Astrocyte (in vitro differentiated cells and primary cell): ENCODE results near the gene CTCF. TPM values are rescaled to one million over a fixed set of nuclear protein-coding genes. Genes with fewer than 3 reads are reported as not detected.

ENCODE experiments used
- DNase-seq: peaks from one replicate; pipeline ENCODE4 v3.0.0-alpha.2; 2010; ENCODE audit warnings: low read depth
- FAIRE-seq: peaks from 2 replicates; lab custom pipeline; 2011; peaks lifted over from hg19 to GRCh38; lab: Jason Lieb, UNC
- H2AFZ ChIP-seq: 2 replicates; pipeline ENCODE4 v1.6.0; 2012; ENCODE audit warnings: low read depth, low read length, inconsistent platforms
- H3K27ac ChIP-seq: 2 replicates; pipeline ENCODE4 v1.5.1; 2011; ENCODE audit warnings: low read depth, low read length, inconsistent platforms
- H3K27me3 ChIP-seq: 2 replicates; pipeline ENCODE4 v1.6.0; 2011; ENCODE audit warnings: low read length, inconsistent platforms; ENCODE audit not compliant: insufficient read depth
- H3K36me3 ChIP-seq: 2 replicates; pipeline ENCODE4 v1.5.1; 2011; ENCODE audit warnings: low read length, inconsistent platforms; ENCODE audit not compliant: insufficient read depth
- H3K4me1 ChIP-seq: 2 replicates; pipeline ENCODE4 v1.5.1; 2011; ENCODE audit warnings: low read length, inconsistent platforms; ENCODE audit not compliant: insufficient read depth
- H3K4me2 ChIP-seq: 2 replicates; pipeline ENCODE4 v1.6.0; 2012; ENCODE audit warnings: low read length, inconsistent platforms
- H3K4me3 ChIP-seq: 2 replicates; pipeline ENCODE4 v1.5.1; 2011; ENCODE audit warnings: low read depth, mild to moderate bottlenecking, low read length, inconsistent platforms; ENCODE audit not compliant: insufficient read depth
- H3K79me2 ChIP-seq: 2 replicates; pipeline ENCODE4 v1.6.0; 2012; ENCODE audit warnings: mild to moderate bottlenecking, low read length, inconsistent platforms; ENCODE audit not compliant: insufficient read depth
- H3K9ac ChIP-seq: 2 replicates; pipeline ENCODE4 v1.6.0; 2012; ENCODE audit warnings: mild to moderate bottlenecking, low read length, inconsistent platforms
- H3K9me3 ChIP-seq: 2 replicates; pipeline ENCODE4 v1.5.1; 2012; ENCODE audit warnings: low read depth, mild to moderate bottlenecking, low read length, inconsistent platforms; ENCODE audit not compliant: insufficient read depth
- H4K20me1 ChIP-seq: 2 replicates; pipeline ENCODE4 v1.6.0; 2012; ENCODE audit warnings: low read length, inconsistent platforms; ENCODE audit not compliant: insufficient read depth
- H3K27ac Mint-ChIP-seq: one replicate; pipeline ENCODE4 v1.8.0; 2021; ENCODE audit warnings: mild to moderate bottlenecking, mixed read lengths; ENCODE audit not compliant: unreplicated experiment
- H3K27me3 Mint-ChIP-seq: one replicate; pipeline ENCODE4 v1.8.0; 2021; ENCODE audit warnings: low read depth, mixed read lengths; ENCODE audit not compliant: unreplicated experiment
- H3K36me3 Mint-ChIP-seq: one replicate; pipeline ENCODE4 v1.8.0; 2021; ENCODE audit warnings: low read depth, mixed read lengths; ENCODE audit not compliant: unreplicated experiment
- H3K4me1 Mint-ChIP-seq: one replicate; pipeline ENCODE4 v1.8.0; 2021; ENCODE audit warnings: low read depth, mixed read lengths; ENCODE audit not compliant: unreplicated experiment
- H3K4me3 Mint-ChIP-seq: one replicate; pipeline ENCODE4 v1.8.0; 2021; ENCODE audit warnings: mild to moderate bottlenecking, moderate library complexity, mixed read lengths; ENCODE audit not compliant: unreplicated experiment
- H3K9me3 Mint-ChIP-seq: one replicate; pipeline ENCODE4 v1.8.0; 2021; ENCODE audit warnings: mild to moderate bottlenecking, mixed read lengths; ENCODE audit not compliant: unreplicated experiment
- CTCF ChIP-seq: IDR thresholded peaks from 2 replicates; pipeline ENCODE4 v1.5.1; 2011; ENCODE audit warnings: low read depth, mild to moderate bottlenecking, inconsistent platforms, low read length, moderate library complexity; ENCODE audit not compliant: insufficient read depth
- EZH2 ChIP-seq: IDR thresholded peaks from 2 replicates; pipeline ENCODE4 v1.6.1; 2012; ENCODE audit warnings: mild to moderate bottlenecking, low read length, inconsistent platforms; ENCODE audit not compliant: insufficient read depth
- total RNA-seq: library from RNA; stranded (reverse); gene quantifications from 2 replicates; pipeline ENCODE4 v1.2.1, GENCODE V29; 2021

CTCF gene
- total RNA-seq, 1 donor from 2014 or later: 26.8 TPM

- TF ChIP-seq EZH2: no peak
- no peak for TF ChIP-seq CTCF
- peaks cover 3% of the 10 kb centered on the region for H3K36me3 ChIP-seq
- no peak overlapping the region for H3K4me3 ChIP-seq
- peaks cover 2% of the 10 kb centered on the region for H3K36me3 Mint-ChIP-seq
- H3K4me1 Mint-ChIP-seq: peaks cover 14% of the 10 kb centered on the region
- no peaks in the 10 kb centered on the region for H3K27me3 ChIP-seq
- H3K9me3 ChIP-seq: no peaks in the 10 kb centered on the region
- H3K4me3 Mint-ChIP-seq: no peak overlapping the region
- no peak overlapping the region for H3K27ac ChIP-seq
- H3K4me2 ChIP-seq: no peak overlapping the region
- H4K20me1 ChIP-seq: peaks cover 5% of the 10 kb centered on the region
- H3K4me1 ChIP-seq: peaks cover 18% of the 10 kb centered on the region
- no peak overlapping the region for H3K9ac ChIP-seq
- H3K79me2 ChIP-seq: peaks cover 18% of the 10 kb centered on the region
- no peaks in the 10 kb centered on the region for H3K9me3 Mint-ChIP-seq
- H3K27ac Mint-ChIP-seq: no peak overlapping the region
- H3K27me3 Mint-ChIP-seq: no peaks in the 10 kb centered on the region
- FAIRE-seq: no peak
- no peak overlapping the region for H2AFZ ChIP-seq
- DNase-seq: no peak
These were observed 3.5 kb upstream of the CTCF start for GRCh38 chr16:67558859-67559258.

- Histone ChIP-seq H3K4me2 (peak overlapping the region; percentile 98), H3K4me3 (peak overlapping the region; percentile 81), H3K27me3 (no peaks in the 10 kb centered on the region), H2AFZ (peak overlapping the region; percentile 95), H3K4me1 (peaks cover 19% of the 10 kb centered on the region), H3K79me2 (peaks cover 38% of the 10 kb centered on the region), H3K9ac (peak overlapping the region; percentile 88), H3K27ac (no peak overlapping the region), H4K20me1 (peaks cover 26% of the 10 kb centered on the region), H3K36me3 (no peaks in the 10 kb centered on the region), H3K9me3 (no peaks in the 10 kb centered on the region)
- peak overlapping the region; percentile 84 for H3K4me3 Mint-ChIP-seq
- TF ChIP-seq EZH2: no peak
- TF ChIP-seq CTCF: no peak
- no peaks in the 10 kb centered on the region for H3K27me3 Mint-ChIP-seq
- no peak for DNase-seq
- no peak overlapping the region for H3K27ac Mint-ChIP-seq
- peaks cover 2% of the 10 kb centered on the region for H3K36me3 Mint-ChIP-seq
- FAIRE-seq: no peak
- H3K4me1 Mint-ChIP-seq: peaks cover 15% of the 10 kb centered on the region
- H3K9me3 Mint-ChIP-seq: no peaks in the 10 kb centered on the region
These were observed 1.4 kb upstream of the CTCF start for GRCh38 chr16:67560827-67561342.

- H3K27ac ChIP-seq: peak overlapping the region; percentile 67
- peak overlapping the region; percentile 98 for H3K4me2 ChIP-seq
- peak overlapping the region; percentile 95 for H2AFZ ChIP-seq
- H3K27me3 ChIP-seq: no peaks in the 10 kb centered on the region
- H3K4me1 Mint-ChIP-seq: peaks cover 12% of the 10 kb centered on the region
- H3K9me3 Mint-ChIP-seq: no peaks in the 10 kb centered on the region
- TF ChIP-seq CTCF (no peak), EZH2 (no peak)
- peaks cover 44% of the 10 kb centered on the region for H3K79me2 ChIP-seq
- peak overlapping the region; percentile 88 for H3K9ac ChIP-seq
- H3K4me3 Mint-ChIP-seq: peak overlapping the region; percentile 84
- H3K9me3 ChIP-seq: no peaks in the 10 kb centered on the region
- H3K36me3 Mint-ChIP-seq: peaks cover 2% of the 10 kb centered on the region
- H4K20me1 ChIP-seq: peaks cover 31% of the 10 kb centered on the region
- no peak for FAIRE-seq
- H3K4me3 ChIP-seq: peak overlapping the region; percentile 81
- peaks cover 15% of the 10 kb centered on the region for H3K4me1 ChIP-seq
- no peak for DNase-seq
- peak overlapping the region; percentile 91 for H3K27ac Mint-ChIP-seq
- H3K27me3 Mint-ChIP-seq: no peaks in the 10 kb centered on the region
- H3K36me3 ChIP-seq: no peaks in the 10 kb centered on the region
These were observed 864 bp upstream of the CTCF start for GRCh38 chr16:67561501-67561823.
